Measurements from ENCODE around the gene KRTAP20-2.

- TF ChIP-seq, protein P1, sequence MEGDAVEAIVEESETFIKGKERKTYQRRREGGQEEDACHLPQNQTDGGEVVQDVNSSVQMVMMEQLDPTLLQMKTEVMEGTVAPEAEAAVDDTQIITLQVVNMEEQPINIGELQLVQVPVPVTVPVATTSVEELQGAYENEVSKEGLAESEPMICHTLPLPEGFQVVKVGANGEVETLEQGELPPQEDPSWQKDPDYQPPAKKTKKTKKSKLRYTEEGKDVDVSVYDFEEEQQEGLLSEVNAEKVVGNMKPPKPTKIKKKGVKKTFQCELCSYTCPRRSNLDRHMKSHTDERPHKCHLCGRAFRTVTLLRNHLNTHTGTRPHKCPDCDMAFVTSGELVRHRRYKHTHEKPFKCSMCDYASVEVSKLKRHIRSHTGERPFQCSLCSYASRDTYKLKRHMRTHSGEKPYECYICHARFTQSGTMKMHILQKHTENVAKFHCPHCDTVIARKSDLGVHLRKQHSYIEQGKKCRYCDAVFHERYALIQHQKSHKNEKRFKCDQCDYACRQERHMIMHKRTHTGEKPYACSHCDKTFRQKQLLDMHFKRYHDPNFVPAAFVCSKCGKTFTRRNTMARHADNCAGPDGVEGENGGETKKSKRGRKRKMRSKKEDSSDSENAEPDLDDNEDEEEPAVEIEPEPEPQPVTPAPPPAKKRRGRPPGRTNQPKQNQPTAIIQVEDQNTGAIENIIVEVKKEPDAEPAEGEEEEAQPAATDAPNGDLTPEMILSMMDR (IDR thresholded peaks at IDR 0.05), result no peak
- no peak for TF ChIP-seq POLR2A (IDR thresholded peaks at IDR 0.05)
Measured at GRCh38 chr21:30672985-30673650, 38.1 kb downstream of the KRTAP20-2 start.
